Measurements from ENCODE around the gene GNAI1.

The GNAI1 gene

GRCh38 chr7:80134536-80135308, at the start of gene GNAI1:
Gene GNAI1, plus strand, starts transcription at chr7:80134831. Its CDS starts 330 bp downstream, at chr7:80135161.
- DNase-seq (ENCODE audit: low read depth in 2 of 2): peak; percentile 17 to 33

GRCh38 chr7:80087051-80087770, 47.4 kb upstream of the GNAI1 start:
- no peak for DNase-seq (ENCODE audit: low read depth in 2 of 2)

GRCh38 chr7:80087771-80088170, 46.9 kb upstream of the GNAI1 start:
- no peak for DNase-seq (ENCODE audit: low read depth in 2 of 2)

GRCh38 chr7:80088705-80089104, 45.9 kb upstream of the GNAI1 start:
- DNase-seq (ENCODE audit: low read depth in 2 of 2): no peak

GRCh38 chr7:80089366-80089765, 45.3 kb upstream of the GNAI1 start:
- DNase-seq (ENCODE audit: low read depth in 2 of 2): no peak

GRCh38 chr7:80093349-80093748, 41.3 kb upstream of the GNAI1 start:
- DNase-seq (ENCODE audit: low read depth in 2 of 2): no peak

- DNase-seq (ENCODE audit: low read depth in 2 of 2): no peak
Observed at GRCh38 chr7:80095545-80095944, 39.1 kb upstream of the GNAI1 start.

- DNase-seq (ENCODE audit: low read depth in 2 of 2): no peak
Observed at GRCh38 chr7:80097756-80098155, 36.9 kb upstream of the GNAI1 start.

GRCh38 chr7:80098795-80099194, 35.8 kb upstream of the GNAI1 start:
- no peak for DNase-seq (ENCODE audit: low read depth in 2 of 2)

- DNase-seq (ENCODE audit: low read depth in 2 of 2): no peak
Observed at GRCh38 chr7:80100254-80100653, 34.4 kb upstream of the GNAI1 start.

- no peak for DNase-seq (ENCODE audit: low read depth in 2 of 2)
Observed at GRCh38 chr7:80105701-80106408, 28.8 kb upstream of the GNAI1 start.

GRCh38 chr7:80106498-80107113, 28.0 kb upstream of the GNAI1 start:
- no peak for DNase-seq (ENCODE audit: low read depth in 2 of 2)

- no peak for DNase-seq (ENCODE audit: low read depth in 2 of 2)
Observed at GRCh38 chr7:80107278-80107677, 27.4 kb upstream of the GNAI1 start.

GRCh38 chr7:80110376-80110775, 24.3 kb upstream of the GNAI1 start:
- no peak for DNase-seq (ENCODE audit: low read depth in 2 of 2)

- DNase-seq (ENCODE audit: low read depth in 2 of 2): no peak
Observed at GRCh38 chr7:80114159-80114558, 20.5 kb upstream of the GNAI1 start.

GRCh38 chr7:80124526-80125264, 9.9 kb upstream of the GNAI1 start:
- no peak for DNase-seq (ENCODE audit: low read depth in 2 of 2)

- DNase-seq (ENCODE audit: low read depth in 2 of 2): no peak
Observed at GRCh38 chr7:80127412-80128160, 7.0 kb upstream of the GNAI1 start.

- no peak for DNase-seq (ENCODE audit: low read depth in 2 of 2)
Observed at GRCh38 chr7:80128918-80129317, 5.7 kb upstream of the GNAI1 start.

GRCh38 chr7:80129785-80130184, 4.8 kb upstream of the GNAI1 start:
- no peak for DNase-seq (ENCODE audit: low read depth in 2 of 2)

GRCh38 chr7:80131675-80132435, 2.8 kb upstream of the GNAI1 start:
- DNase-seq (ENCODE audit: low read depth in 2 of 2): no peak
